Gastroesophageal sphincter (tissue), 3 donors: Measurements from ENCODE around the gene LCORL.

Experiments
- CTCF ChIP-seq, 4 experiments: fragments of 200-600 bp in 2 of 4; fragments of 450-650 bp in 2 of 4; sonication (generic) in 1 of 4; IDR thresholded peaks; one replicate each; pipeline ENCODE4 v1.5.1; 2017 to 2019; ENCODE audit warnings: antibody characterized with exemption in 4 of 4, mild to moderate bottlenecking in 2 of 4, moderate library complexity in 2 of 4
- POLR2A ChIP-seq, 2 donors: fragments of 450-650 bp; IDR thresholded peaks; one replicate each; pipeline ENCODE4 v1.6.1; 2017; ENCODE audit warnings: antibody characterized with exemption in 2 of 2, mild to moderate bottlenecking in 2 of 2, moderate library complexity in 1 of 2
- POLR2AphosphoS5 ChIP-seq: sonication (generic); formaldehyde crosslinking; IDR thresholded peaks from one replicate; pipeline ENCODE4 v1.6.1; 2017; ENCODE audit warnings: antibody characterized with exemption

- TF ChIP-seq POLR2A (IDR thresholded peaks at IDR 0.05) (no peak), CTCF (IDR thresholded peaks at IDR 0.05) (no peak), POLR2AphosphoS5 (no peak)
Observed at GRCh38 chr4:17814140-17814539, 207.4 kb downstream of the LCORL start.
